Activated naive CD8-positive, alpha-beta T cell treated with anti-CD3 and anti-CD28 coated beads for 36 hours (primary cell): Measurements from ENCODE around the gene TARM1. TPM values are rescaled to one million over a fixed set of nuclear protein-coding genes. Genes with fewer than 3 reads are reported as not detected.
A peak's percentile ranks its signal among the peaks of the same experiment; 100 is the strongest.

Experiments used
- DNase-seq: peaks from one replicate; pipeline ENCODE4 v3.0.0; 2021
- H3K27ac Mint-ChIP-seq: one replicate; pipeline ENCODE4 v1.8.0; 2022; ENCODE audit warnings: mild to moderate bottlenecking, moderate library complexity, mixed read lengths
- H3K27me3 Mint-ChIP-seq: one replicate; pipeline ENCODE4 v1.8.0; 2022; ENCODE audit warnings: mild to moderate bottlenecking, mixed read lengths
- H3K36me3 Mint-ChIP-seq: one replicate; pipeline ENCODE4 v1.8.0; 2021; ENCODE audit warnings: mild to moderate bottlenecking, mixed read lengths
- H3K4me1 Mint-ChIP-seq: one replicate; pipeline ENCODE4 v1.8.0; 2021; ENCODE audit warnings: mixed read lengths
- H3K4me3 Mint-ChIP-seq: one replicate; pipeline ENCODE4 v1.8.0; 2022; ENCODE audit warnings: mild to moderate bottlenecking, moderate library complexity, mixed read lengths
- H3K9me3 Mint-ChIP-seq: one replicate; pipeline ENCODE4 v1.8.0; 2022; ENCODE audit warnings: mixed read lengths
- total RNA-seq, 2 experiments: library from RNA; stranded (reverse); gene quantifications; one replicate each; pipeline ENCODE4 v1.2.3, GENCODE V29; 2021

TARM1 gene
- total RNA-seq: not detected

GRCh38 chr19:54081032-54081431, at the start of gene TARM1:
TSS of gene TARM1 (minus strand) at chr19:54081365. CDS start at chr19:54081340, 25 bp downstream.
- DNase-seq: no peak
- H3K27ac Mint-ChIP-seq: no peak within 1 kb of the TSS
- H3K4me3 Mint-ChIP-seq: no peak within 1 kb of the TSS

DNA sequence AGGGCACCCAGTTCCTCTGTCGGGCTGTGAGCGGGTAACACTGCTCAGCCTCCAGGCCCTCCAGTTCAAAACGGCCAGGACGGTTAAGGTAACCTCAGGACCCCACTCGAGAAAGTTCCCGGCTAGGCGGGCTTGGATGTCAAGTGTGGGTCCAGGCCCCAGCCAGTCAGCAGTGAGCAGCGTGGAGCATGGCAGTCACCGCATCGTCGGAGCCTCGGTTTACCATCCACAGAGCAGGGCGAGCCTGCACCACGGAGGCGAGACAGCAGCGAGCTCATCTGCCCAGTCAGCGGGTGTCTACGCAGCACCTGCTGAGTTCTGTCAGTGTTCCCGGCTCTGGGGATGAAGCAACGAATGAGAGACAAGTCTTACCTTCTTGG, 48.4 kb upstream of the TARM1 start:
- Mint-ChIP-seq H3K27ac (no peak overlapping the region), H3K4me3 (no peak overlapping the region), H3K27me3 (no peaks in the 10 kb centered on the region), H3K36me3 (peaks cover 4% of the 10 kb centered on the region), H3K4me1 (peaks cover 4% of the 10 kb centered on the region), H3K9me3 (no peaks in the 10 kb centered on the region)
- DNase-seq: no peak

More at GRCh38 chr19:54081032-54081431, at the start of gene TARM1:
- no peaks in the 10 kb centered on the region for H3K4me1 Mint-ChIP-seq
- H3K27me3 Mint-ChIP-seq: peaks cover 10% of the 10 kb centered on the region
- no peaks in the 10 kb centered on the region for H3K36me3 Mint-ChIP-seq
- H3K9me3 Mint-ChIP-seq: peaks cover 5% of the 10 kb centered on the region

- Mint-ChIP-seq H3K36me3 (peaks cover 4% of the 10 kb centered on the region), H3K27ac (no peak overlapping the region), H3K27me3 (no peaks in the 10 kb centered on the region), H3K4me3 (no peak overlapping the region), H3K4me1 (no peaks in the 10 kb centered on the region), H3K9me3 (no peaks in the 10 kb centered on the region)
- DNase-seq: no peak
Measured at GRCh38 chr19:54128796-54129616, 47.8 kb upstream of the TARM1 start.

DNA sequence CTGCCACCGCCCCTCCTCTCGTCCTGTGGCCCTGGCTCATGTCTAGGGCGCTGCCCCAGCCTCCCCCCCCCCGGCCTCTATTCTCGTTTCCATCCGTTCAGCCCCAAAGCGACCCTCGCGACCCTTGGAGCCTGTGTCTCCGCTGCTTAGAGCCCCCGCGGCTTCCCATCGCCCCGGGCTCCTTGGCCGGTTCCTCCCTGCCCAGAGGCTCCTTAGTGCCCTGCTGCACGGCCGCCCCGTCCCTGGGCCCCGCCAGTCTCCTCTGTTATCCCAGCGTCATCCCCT, 47.2 kb upstream of the TARM1 start:
- DNase-seq: no peak
- no peaks in the 10 kb centered on the region for H3K27me3 Mint-ChIP-seq
- no peaks in the 10 kb centered on the region for H3K9me3 Mint-ChIP-seq
- peaks cover 7% of the 10 kb centered on the region for H3K36me3 Mint-ChIP-seq
- H3K4me1 Mint-ChIP-seq: no peaks in the 10 kb centered on the region
- no peak overlapping the region for H3K4me3 Mint-ChIP-seq
- no peak overlapping the region for H3K27ac Mint-ChIP-seq

DNA sequence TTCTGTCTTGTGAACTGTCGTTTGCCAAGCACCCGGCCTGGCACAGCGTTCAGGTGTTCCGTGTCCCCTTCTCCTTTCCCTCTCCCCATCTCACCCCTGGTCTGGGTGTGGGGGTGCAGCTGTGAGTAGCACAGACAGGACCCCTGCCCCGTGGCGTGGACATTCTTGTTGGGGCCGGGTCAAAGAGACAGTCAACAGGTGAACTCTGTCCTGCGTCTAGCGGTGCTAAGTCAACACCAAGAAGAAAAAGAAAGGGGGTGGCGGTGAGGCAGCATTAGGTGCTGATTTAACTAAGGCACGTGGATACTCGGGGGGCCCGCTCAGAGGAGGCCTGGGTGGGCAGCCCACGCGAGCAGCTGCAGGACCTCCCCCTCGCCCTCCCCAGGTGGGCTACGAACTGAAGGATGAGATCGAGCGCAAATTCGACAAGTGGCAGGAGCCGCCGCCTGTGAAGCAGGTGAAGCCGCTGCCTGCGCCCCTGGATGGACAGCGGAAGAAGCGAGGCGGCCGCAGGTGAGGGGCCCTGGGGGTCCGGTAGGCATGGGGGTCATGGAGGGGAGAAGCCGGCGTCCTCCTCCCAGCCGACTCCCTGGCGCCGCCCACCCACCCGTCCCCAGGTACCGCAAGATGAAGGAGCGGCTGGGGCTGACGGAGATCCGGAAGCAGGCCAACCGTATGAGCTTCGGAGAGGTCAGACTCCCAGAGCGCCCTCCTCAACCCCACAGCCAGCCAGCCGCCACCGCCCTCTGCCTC, 46.7 kb upstream of the TARM1 start:
- Mint-ChIP-seq H3K4me1 (no peaks in the 10 kb centered on the region), H3K27me3 (no peaks in the 10 kb centered on the region), H3K27ac (no peak overlapping the region), H3K36me3 (peaks cover 9% of the 10 kb centered on the region), H3K4me3 (no peak overlapping the region), H3K9me3 (no peaks in the 10 kb centered on the region)
- no peak for DNase-seq

DNA sequence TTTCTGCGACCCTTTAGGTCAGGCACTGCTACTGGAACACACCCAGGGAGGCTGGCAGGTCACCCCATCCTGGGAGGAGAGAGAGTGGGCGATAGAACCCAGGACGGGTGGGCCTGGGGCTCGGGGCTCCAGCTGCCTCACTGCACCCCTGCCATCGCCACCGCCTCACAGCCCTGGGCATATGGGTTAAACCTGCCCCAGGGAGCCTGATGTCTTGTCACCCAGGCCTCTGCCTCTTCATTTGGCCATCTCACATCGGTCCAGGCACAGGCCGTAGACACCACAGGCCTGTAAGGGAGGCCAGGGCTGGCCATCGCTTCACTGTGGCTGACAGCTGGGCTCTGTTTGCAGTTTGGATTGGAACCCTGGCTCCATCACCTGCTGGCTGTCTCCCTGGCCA, 44.5 kb upstream of the TARM1 start:
- H3K4me3 Mint-ChIP-seq: no peak overlapping the region
- peaks cover 19% of the 10 kb centered on the region for H3K36me3 Mint-ChIP-seq
- H3K27me3 Mint-ChIP-seq: no peaks in the 10 kb centered on the region
- DNase-seq: no peak
- H3K27ac Mint-ChIP-seq: no peak overlapping the region
- no peaks in the 10 kb centered on the region for H3K4me1 Mint-ChIP-seq
- no peaks in the 10 kb centered on the region for H3K9me3 Mint-ChIP-seq

- H3K27ac Mint-ChIP-seq: no peak overlapping the region
- peaks cover 26% of the 10 kb centered on the region for H3K36me3 Mint-ChIP-seq
- H3K27me3 Mint-ChIP-seq: no peaks in the 10 kb centered on the region
- H3K4me1 Mint-ChIP-seq: no peaks in the 10 kb centered on the region
- no peak overlapping the region for H3K4me3 Mint-ChIP-seq
- H3K9me3 Mint-ChIP-seq: no peaks in the 10 kb centered on the region
- DNase-seq: no peak
Measured at GRCh38 chr19:54124393-54124792, 43.2 kb upstream of the TARM1 start.

GRCh38 chr19:54123682-54124081, 42.5 kb upstream of the TARM1 start:
- Mint-ChIP-seq H3K36me3 (peaks cover 26% of the 10 kb centered on the region), H3K27ac (no peak overlapping the region), H3K4me3 (no peak overlapping the region), H3K9me3 (no peaks in the 10 kb centered on the region), H3K4me1 (no peaks in the 10 kb centered on the region), H3K27me3 (no peaks in the 10 kb centered on the region)
- DNase-seq: no peak

DNA sequence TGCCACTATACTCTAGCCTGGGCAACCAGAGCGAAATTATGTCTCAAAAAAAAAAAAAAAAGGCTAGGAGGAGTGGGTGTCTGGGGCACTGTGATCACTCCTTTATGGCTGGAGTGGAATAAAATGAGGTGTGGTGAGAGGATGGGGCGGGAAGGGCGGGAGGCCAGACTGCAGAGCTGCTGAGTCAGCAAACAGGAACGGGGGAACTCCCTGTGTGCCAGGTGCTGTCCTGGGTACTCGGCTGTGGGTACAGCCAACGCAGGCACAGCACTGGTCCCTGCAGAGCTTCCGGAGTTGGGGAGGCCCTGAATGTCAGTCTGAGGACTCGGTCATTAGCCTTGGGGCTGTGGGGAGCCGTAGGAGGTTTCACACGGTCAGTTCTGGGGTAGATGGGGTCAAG, 40.1 kb upstream of the TARM1 start:
- Mint-ChIP-seq H3K4me3 (no peak overlapping the region), H3K4me1 (peaks cover 7% of the 10 kb centered on the region), H3K27me3 (no peaks in the 10 kb centered on the region), H3K36me3 (peaks cover 26% of the 10 kb centered on the region), H3K27ac (no peak overlapping the region), H3K9me3 (no peaks in the 10 kb centered on the region)
- no peak for DNase-seq

GRCh38 chr19:54115109-54116063, 34.2 kb upstream of the TARM1 start, which contains the start of the genes PRPF31 and TFPT:
TSS of gene PRPF31 (plus strand) at chr19:54115754. CDS start at chr19:54118279, 2,525 bp downstream.
TSS of gene TFPT (minus strand) at chr19:54115657. CDS start at chr19:54115269, 388 bp downstream.
- peaks cover 25% of the 10 kb centered on the region for H3K4me1 Mint-ChIP-seq
- peak; percentile 91 for DNase-seq
- H3K36me3 Mint-ChIP-seq: peaks cover 34% of the 10 kb centered on the region
- no peaks in the 10 kb centered on the region for H3K9me3 Mint-ChIP-seq
- H3K4me3 Mint-ChIP-seq: peak within 1 kb of the TSS; percentile 90
- no peaks in the 10 kb centered on the region for H3K27me3 Mint-ChIP-seq
- H3K27ac Mint-ChIP-seq: peak within 1 kb of the TSS; percentile 96

DNA sequence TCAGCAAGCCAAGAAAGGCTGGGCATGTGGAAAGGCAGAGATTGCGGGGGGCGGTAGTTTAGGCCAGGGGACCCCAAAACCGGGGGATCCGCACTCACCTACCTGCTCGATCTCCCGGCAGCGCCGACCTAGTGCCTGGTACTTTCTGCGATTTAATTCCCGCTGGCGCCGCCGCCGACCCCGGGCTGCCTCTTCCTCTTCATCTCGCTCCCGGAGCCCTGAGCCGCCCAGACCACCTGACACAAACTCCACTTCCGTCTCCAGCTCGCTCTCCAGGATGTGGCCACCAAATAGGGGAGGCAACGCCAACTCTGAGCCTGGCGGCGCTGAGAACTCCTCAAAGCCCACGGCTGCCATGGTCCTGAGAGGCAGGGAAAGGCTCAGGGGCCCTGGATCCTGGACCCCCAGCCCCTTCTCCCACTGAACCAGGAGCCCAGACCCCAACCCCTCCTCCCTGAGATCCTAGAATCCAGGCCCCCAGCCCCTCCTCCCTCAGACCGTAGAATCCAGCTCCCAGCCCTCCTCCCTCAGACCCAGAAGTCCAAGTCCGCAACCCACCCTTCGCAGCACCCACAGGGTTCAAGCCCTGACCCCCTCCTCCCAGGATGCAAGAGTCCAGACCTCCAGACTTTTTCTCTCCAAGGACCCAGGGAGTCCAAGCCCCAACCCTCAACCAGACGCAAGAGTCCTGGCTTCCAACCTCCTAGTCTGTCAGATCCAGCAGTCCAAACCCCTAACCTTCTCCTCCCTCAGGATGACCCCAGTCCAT, 33.4 kb upstream of the TARM1 start:
- H3K4me3 Mint-ChIP-seq: peak overlapping the region; percentile 90
- H3K4me1 Mint-ChIP-seq: peaks cover 27% of the 10 kb centered on the region
- peaks cover 29% of the 10 kb centered on the region for H3K36me3 Mint-ChIP-seq
- H3K27me3 Mint-ChIP-seq: no peaks in the 10 kb centered on the region
- no peaks in the 10 kb centered on the region for H3K9me3 Mint-ChIP-seq
- peak; percentile 71 for DNase-seq
- H3K27ac Mint-ChIP-seq: peak overlapping the region; percentile 96

GRCh38 chr19:54109651-54110050, 28.5 kb upstream of the TARM1 start:
- Mint-ChIP-seq H3K9me3 (no peaks in the 10 kb centered on the region), H3K27ac (no peak overlapping the region), H3K27me3 (no peaks in the 10 kb centered on the region), H3K4me3 (no peak overlapping the region), H3K4me1 (peaks cover 22% of the 10 kb centered on the region), H3K36me3 (peaks cover 32% of the 10 kb centered on the region)
- no peak for DNase-seq

GRCh38 chr19:54108496-54108895, 27.3 kb upstream of the TARM1 start:
- Mint-ChIP-seq H3K27ac (no peak overlapping the region), H3K9me3 (no peaks in the 10 kb centered on the region), H3K4me1 (peaks cover 21% of the 10 kb centered on the region), H3K27me3 (no peaks in the 10 kb centered on the region), H3K36me3 (peaks cover 29% of the 10 kb centered on the region), H3K4me3 (no peak overlapping the region)
- no peak for DNase-seq

DNA sequence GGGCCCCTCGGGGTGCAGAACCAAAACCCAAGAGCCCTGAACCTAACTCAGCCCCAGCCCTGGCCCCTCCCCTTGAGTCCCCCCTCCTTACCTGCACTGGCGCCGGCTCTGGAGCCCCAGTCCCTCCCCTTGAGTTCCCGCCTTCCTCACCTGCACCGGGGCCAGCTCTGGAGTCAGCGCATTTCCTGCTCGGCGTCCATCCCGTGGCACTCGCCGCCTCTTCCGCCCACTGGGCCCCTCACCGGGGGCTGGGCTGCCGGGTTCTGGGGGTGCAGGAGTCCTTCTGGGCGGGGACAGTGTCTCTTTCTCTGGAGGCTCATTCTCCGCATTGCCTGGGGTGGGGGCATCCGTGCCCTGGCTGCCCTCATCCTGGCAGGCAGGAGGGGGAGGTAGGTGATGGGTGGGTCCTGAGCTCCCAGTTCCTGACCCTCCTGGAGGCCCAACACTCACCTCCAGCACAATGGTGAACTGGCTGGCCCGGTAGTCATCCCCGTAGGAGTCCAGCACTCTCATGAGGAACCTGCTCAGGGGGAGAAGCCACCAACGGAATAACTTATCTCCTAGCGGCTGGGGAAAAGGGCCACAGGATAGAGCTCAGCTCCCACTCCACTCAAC, 26.8 kb upstream of the TARM1 start:
- Mint-ChIP-seq H3K36me3 (peaks cover 25% of the 10 kb centered on the region), H3K4me1 (peaks cover 20% of the 10 kb centered on the region), H3K27me3 (no peaks in the 10 kb centered on the region), H3K4me3 (no peak overlapping the region), H3K9me3 (no peaks in the 10 kb centered on the region), H3K27ac (no peak overlapping the region)
- DNase-seq: no peak
